Stimulated activated naive CD8-positive, alpha-beta T cell treated with anti-CD3 and anti-CD28 coated beads, Interleukin-15, Interleukin-2, amounts not matched to agents 100 ng/mL and 50 ng/mL, for 24 hours (primary cell): Measurements from ENCODE around the gene POFUT2.

Experiments
- H3K27ac Mint-ChIP-seq: one replicate; pipeline ENCODE4 v1.8.0; 2021; ENCODE audit warnings: mild to moderate bottlenecking, mixed read lengths
- H3K27me3 Mint-ChIP-seq: one replicate; pipeline ENCODE4 v1.8.0; 2021; ENCODE audit warnings: mixed read lengths
- H3K36me3 Mint-ChIP-seq: one replicate; pipeline ENCODE4 v1.8.0; 2021; ENCODE audit warnings: low read depth, mixed read lengths
- H3K4me1 Mint-ChIP-seq: one replicate; pipeline ENCODE4 v1.8.0; 2021; ENCODE audit warnings: low read depth, mixed read lengths
- H3K4me3 Mint-ChIP-seq: one replicate; pipeline ENCODE4 v1.8.0; 2021; ENCODE audit warnings: mild to moderate bottlenecking, mixed read lengths
- H3K9me3 Mint-ChIP-seq: one replicate; pipeline ENCODE4 v1.8.0; 2021; ENCODE audit warnings: mixed read lengths

POFUT2 gene

DNA sequence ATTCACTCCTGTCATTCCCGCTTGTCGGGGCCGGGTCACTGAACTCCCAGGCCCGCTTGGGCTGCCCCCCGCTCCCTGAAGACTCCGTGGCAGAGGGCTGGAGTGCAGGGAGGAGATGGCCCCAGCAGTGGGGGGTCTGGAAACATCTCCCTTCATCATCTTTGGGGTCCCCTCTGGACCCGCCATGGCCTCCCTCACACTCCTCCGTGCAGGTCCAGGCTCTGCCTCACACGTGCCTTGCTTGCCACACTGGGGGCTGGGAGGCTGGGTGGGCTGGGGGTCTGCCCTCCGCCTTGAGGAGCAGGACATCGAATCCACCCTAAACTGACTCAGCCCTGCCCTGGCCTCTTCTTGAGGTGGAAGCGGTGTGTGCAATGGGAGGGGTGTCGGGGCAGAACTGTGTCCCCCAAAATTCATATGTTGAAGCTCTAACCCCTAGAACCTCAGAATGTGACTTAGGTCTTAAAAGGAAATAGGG is 35.2 kb downstream of the POFUT2 start:
- Mint-ChIP-seq H3K36me3 (no peaks in the 10 kb centered on the region), H3K4me3 (no peak overlapping the region), H3K27me3 (peaks cover 27% of the 10 kb centered on the region), H3K4me1 (no peaks in the 10 kb centered on the region), H3K9me3 (no peaks in the 10 kb centered on the region), H3K27ac (no peak overlapping the region)

- Mint-ChIP-seq H3K27ac (no peak overlapping the region), H3K9me3 (no peaks in the 10 kb centered on the region)
These were observed 35.9 kb downstream of the POFUT2 start for GRCh38 chr21:45251635-45252447.

DNA sequence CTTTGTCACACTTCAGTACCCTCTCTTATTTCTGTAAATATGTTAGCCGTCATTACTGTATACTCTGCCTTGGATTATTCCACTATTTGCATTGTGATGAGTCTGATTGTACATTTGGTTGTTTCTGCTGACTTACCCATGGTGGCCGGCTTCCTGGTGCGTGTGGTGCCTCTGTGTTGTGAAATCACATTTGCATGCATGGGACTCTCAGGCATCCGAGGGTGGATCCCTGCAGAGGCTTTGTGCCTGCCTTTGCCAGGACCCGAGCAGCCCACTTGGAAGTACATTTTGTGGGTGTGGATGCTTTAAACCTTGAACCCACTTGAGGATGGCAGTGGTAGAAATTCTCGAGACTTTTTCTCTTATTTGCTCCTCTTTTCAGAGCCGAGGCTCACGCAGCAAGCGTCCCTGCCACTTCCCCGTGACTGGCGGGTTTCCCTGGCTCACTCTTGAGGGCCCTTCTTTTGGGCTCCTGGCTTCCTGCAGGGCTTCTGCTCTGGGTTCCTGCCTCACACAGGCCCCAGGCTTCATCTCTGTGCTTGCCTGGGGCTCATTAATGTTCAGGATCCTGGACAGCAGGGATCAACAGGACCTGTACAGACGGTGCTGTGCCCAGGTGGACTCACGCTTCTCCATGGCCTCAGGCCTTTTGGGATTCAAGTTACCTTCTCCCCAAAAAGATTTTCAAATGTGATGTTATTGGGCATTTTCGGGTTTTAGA is 36.6 kb downstream of the POFUT2 start:
- Mint-ChIP-seq H3K27me3 (peaks cover 28% of the 10 kb centered on the region), H3K4me3 (no peak overlapping the region), H3K27ac (no peak overlapping the region), H3K4me1 (no peaks in the 10 kb centered on the region), H3K36me3 (no peaks in the 10 kb centered on the region), H3K9me3 (no peaks in the 10 kb centered on the region)

More at GRCh38 chr21:45251635-45252447, 35.9 kb downstream of the POFUT2 start:
- H3K36me3 Mint-ChIP-seq, result no peaks in the 10 kb centered on the region
- H3K4me3 Mint-ChIP-seq, result no peak overlapping the region
- peaks cover 27% of the 10 kb centered on the region for H3K27me3 Mint-ChIP-seq
- no peaks in the 10 kb centered on the region for H3K4me1 Mint-ChIP-seq

DNA sequence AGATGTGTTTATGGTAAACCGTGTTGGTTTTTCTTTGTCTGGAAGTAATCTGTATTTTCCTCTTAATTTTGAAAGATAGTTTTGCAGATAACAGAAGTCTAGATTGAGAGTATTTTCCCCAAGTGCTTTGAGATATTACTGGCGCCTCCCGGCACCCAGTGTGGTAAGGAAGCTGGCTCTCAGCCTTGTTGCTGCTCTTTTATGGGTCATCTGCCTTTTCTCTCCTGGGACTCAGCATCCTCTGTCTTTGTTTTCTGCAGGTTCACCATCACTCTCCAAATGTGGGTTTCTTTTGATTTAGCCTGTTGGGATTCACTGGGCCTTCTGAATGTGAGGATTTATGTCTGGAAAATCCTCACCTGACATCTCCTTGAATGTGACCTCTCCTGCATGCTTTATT is 37.4 kb downstream of the POFUT2 start:
- no peak overlapping the region for H3K27ac Mint-ChIP-seq
- H3K36me3 Mint-ChIP-seq, result no peaks in the 10 kb centered on the region
- H3K9me3 Mint-ChIP-seq, result no peaks in the 10 kb centered on the region
- H3K4me1 Mint-ChIP-seq, result no peaks in the 10 kb centered on the region
- peaks cover 27% of the 10 kb centered on the region for H3K27me3 Mint-ChIP-seq
- H3K4me3 Mint-ChIP-seq, result no peak overlapping the region

DNA sequence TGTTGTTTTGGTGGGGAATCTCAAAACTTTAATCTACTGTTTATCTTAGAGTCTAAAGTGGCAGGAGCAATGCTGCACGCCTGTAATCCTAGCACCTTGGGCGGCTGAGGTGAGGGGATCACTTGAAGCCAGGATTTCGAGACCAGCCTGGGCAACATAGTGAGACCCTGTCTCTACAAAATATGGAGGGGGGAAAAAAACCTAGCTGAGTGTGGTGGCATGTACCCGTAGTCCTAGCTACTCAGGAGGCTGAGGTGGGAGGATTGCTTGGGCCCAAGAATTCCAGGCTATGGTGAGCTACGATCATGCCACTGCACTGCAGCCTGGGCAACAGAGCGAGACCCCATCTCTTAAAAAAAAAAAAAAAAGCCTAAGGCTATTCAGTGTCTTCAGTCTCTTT is 38.1 kb downstream of the POFUT2 start:
- no peaks in the 10 kb centered on the region for H3K9me3 Mint-ChIP-seq

DNA sequence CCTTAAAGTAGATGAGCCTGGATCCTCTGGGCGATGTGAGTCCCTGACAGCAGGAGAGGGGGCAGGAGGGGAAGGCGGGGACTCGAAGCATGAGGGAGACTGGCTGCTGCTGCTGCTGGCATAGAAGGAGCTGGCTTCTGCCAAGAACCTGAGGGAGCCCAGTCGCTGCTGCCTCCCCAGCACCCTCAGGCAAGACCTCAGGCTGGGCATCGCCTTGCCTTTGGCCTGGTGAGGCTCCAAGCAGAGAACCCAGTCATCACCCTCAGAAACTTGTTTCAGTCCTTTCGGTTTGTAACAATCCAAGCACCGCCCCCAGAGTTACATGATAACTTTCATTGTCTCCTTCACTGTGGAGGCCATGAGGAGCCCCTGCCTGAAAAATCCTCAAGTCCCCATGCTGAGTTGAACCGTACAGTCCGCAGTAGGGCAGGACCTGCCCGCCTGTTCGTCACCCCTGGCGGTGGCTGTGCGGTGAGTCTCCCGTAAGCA is 38.8 kb downstream of the POFUT2 start:
- H3K9me3 Mint-ChIP-seq, result peaks cover 4% of the 10 kb centered on the region
- no peaks in the 10 kb centered on the region for H3K4me1 Mint-ChIP-seq
- no peak overlapping the region for H3K4me3 Mint-ChIP-seq
- H3K27me3 Mint-ChIP-seq, result peaks cover 25% of the 10 kb centered on the region
- H3K27ac Mint-ChIP-seq, result no peak overlapping the region
- H3K36me3 Mint-ChIP-seq, result no peaks in the 10 kb centered on the region

More for the DNA sequence above, 38.1 kb downstream of the POFUT2 start:
- no peaks in the 10 kb centered on the region for H3K36me3 Mint-ChIP-seq
- no peak overlapping the region for H3K27ac Mint-ChIP-seq
- no peak overlapping the region for H3K4me3 Mint-ChIP-seq
- H3K27me3 Mint-ChIP-seq, result peaks cover 23% of the 10 kb centered on the region
- H3K4me1 Mint-ChIP-seq, result no peaks in the 10 kb centered on the region

GRCh38 chr21:45248301-45248892 is 39.3 kb downstream of the POFUT2 start:
- Mint-ChIP-seq H3K36me3 (peaks cover 4% of the 10 kb centered on the region), H3K27me3 (peaks cover 30% of the 10 kb centered on the region), H3K4me1 (no peaks in the 10 kb centered on the region), H3K9me3 (peaks cover 10% of the 10 kb centered on the region), H3K4me3 (no peak overlapping the region), H3K27ac (no peak overlapping the region)

DNA sequence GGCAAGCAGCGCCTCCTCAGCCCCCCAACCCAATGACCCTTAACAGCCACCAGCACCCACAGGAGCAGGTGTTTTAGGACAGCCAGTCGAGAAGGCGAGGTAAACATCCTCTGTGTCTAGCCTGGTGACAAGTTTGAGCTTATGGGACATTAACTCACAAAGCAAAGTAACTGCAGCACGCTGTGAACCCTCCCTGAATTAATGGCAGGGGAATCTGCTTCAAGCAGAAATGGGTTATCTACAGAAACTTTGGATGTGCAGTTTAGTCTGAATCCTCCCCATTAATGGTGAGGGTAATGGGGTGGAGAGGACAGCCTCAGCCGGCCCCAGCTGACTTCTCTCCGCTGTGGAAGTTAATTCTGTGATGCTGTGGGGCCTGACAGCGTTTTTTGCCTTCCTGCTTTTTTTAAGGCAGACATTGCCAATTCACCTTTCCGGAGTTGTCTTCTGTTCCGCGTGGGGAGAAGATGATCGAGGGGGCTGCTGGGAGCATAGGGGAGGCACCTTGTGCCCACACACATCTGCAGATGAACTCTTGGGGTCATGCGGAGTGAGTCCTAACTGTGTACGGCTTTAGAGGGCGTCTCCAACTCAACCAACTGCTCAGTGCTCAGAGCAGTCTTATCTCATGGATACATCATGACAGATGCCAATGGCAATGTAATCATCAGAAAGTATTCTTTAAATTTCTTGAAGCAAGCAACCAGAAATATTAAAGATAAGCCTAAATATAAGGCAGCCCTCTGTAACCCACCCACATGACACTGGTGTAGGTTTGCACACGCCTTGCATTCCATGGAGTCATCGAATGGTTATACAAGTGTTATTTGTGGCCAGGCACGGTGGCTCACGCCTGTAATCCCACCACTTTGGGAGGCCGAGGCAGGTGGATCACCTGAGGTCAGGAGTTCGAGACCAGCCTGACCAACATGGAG is 41.0 kb downstream of the POFUT2 start:
- Mint-ChIP-seq H3K4me1 (no peaks in the 10 kb centered on the region), H3K4me3 (no peak overlapping the region), H3K27me3 (peaks cover 38% of the 10 kb centered on the region), H3K27ac (no peak overlapping the region), H3K9me3 (peaks cover 11% of the 10 kb centered on the region), H3K36me3 (peaks cover 5% of the 10 kb centered on the region)

GRCh38 chr21:45244799-45245340 is 42.8 kb downstream of the POFUT2 start:
- H3K9me3 Mint-ChIP-seq, result peaks cover 11% of the 10 kb centered on the region

DNA sequence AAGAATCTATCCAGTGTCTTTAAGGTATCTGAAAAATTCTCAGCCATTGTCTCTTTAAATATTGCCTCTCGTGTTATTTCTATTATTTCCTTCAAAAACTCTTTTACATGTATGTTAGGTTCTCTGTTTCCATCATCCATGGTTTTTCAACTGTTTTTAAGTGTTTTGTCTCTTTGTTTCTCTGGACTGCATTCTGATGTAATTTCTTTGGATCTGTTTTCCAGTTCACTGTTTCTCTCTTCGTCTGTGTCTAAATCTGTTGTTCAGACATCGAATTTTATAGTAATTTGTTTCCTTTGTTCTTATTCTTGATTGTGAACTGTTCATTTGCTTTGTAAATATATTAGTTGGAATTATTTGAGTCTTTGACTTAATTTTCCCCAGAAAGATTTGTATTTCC is 44.1 kb downstream of the POFUT2 start:
- Mint-ChIP-seq H3K4me3 (no peak overlapping the region), H3K36me3 (peaks cover 5% of the 10 kb centered on the region), H3K9me3 (peaks cover 11% of the 10 kb centered on the region), H3K4me1 (no peaks in the 10 kb centered on the region), H3K27ac (no peak overlapping the region), H3K27me3 (peaks cover 34% of the 10 kb centered on the region)

More at GRCh38 chr21:45244799-45245340, 42.8 kb downstream of the POFUT2 start:
- Mint-ChIP-seq H3K4me1 (no peaks in the 10 kb centered on the region), H3K27ac (no peak overlapping the region), H3K4me3 (no peak overlapping the region), H3K36me3 (peaks cover 5% of the 10 kb centered on the region), H3K27me3 (peaks cover 41% of the 10 kb centered on the region)

DNA sequence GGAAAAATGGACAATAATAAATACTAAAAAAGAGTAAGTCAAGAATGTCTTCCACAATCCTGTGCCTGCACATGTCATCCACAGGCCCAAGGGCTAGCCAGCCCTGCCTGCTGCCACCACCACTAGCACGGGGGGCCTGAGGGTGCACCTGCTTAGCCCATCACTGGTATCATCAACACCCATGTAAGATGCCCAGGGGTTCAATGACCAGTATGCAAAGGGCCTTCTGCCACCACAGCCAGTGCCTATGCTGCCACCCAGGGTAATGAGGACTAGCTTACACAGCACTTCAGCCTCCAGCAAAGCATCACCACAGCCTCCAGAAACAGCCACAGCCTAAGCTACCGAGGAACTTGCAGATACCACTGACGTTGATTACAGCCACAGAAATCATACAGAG is 46.3 kb downstream of the POFUT2 start:
- Mint-ChIP-seq H3K27me3 (peaks cover 42% of the 10 kb centered on the region), H3K36me3 (peaks cover 5% of the 10 kb centered on the region), H3K4me1 (no peaks in the 10 kb centered on the region), H3K27ac (no peak overlapping the region), H3K4me3 (no peak overlapping the region), H3K9me3 (peaks cover 11% of the 10 kb centered on the region)

GRCh38 chr21:45237401-45237800 is 50.3 kb downstream of the POFUT2 start:
- Mint-ChIP-seq H3K27me3 (peaks cover 39% of the 10 kb centered on the region), H3K4me1 (no peaks in the 10 kb centered on the region), H3K4me3 (no peak overlapping the region), H3K36me3 (no peaks in the 10 kb centered on the region), H3K9me3 (no peaks in the 10 kb centered on the region), H3K27ac (no peak overlapping the region)

- H3K27me3 Mint-ChIP-seq, result peaks cover 38% of the 10 kb centered on the region
- H3K4me3 Mint-ChIP-seq, result no peak overlapping the region
- no peaks in the 10 kb centered on the region for H3K36me3 Mint-ChIP-seq
- H3K4me1 Mint-ChIP-seq, result no peaks in the 10 kb centered on the region
- H3K9me3 Mint-ChIP-seq, result no peaks in the 10 kb centered on the region
- no peak overlapping the region for H3K27ac Mint-ChIP-seq
These were observed 51.2 kb downstream of the POFUT2 start for GRCh38 chr21:45236481-45236880.

DNA sequence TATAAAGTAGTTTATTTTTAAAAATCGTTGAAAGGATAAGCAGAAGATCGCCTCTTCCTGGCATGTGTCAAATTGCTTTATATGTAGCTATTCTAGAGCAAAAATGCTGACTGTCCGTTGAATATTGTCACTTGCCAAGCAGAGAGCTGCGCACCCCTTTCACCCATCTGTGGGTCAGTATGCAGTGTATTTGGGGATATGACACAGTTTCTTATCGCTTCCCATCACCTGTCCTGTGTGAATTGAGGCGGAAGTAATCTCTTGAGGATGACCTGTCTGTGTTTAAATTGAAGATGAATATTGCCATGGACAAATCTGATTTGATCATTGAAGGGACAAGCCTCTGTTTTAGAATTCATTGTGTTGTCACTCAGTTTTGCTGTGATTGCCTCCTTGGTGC is 52.2 kb downstream of the POFUT2 start:
- Mint-ChIP-seq H3K4me3 (no peak overlapping the region), H3K27me3 (peaks cover 38% of the 10 kb centered on the region), H3K9me3 (no peaks in the 10 kb centered on the region), H3K4me1 (no peaks in the 10 kb centered on the region), H3K27ac (no peak overlapping the region), H3K36me3 (no peaks in the 10 kb centered on the region)
